H1 (cell line): ENCODE measurements around the gene TECR. TPM values are rescaled to one million over a fixed set of nuclear protein-coding genes. Genes with fewer than 3 reads are reported as not detected.

Source experiments
- CTCF ChIA-PET: fragments of 300-600 bp; sonication (Branson Sonifier 250); formaldehyde crosslinking; loops from one replicate; lab custom pipeline; 2021; ENCODE audit not compliant: partially characterized antibody; lab: Charles Lee
- POLR2A ChIA-PET: fragments of 300-600 bp; sonication (Branson Sonifier 250); formaldehyde crosslinking; loops from one replicate; lab custom pipeline; 2021; ENCODE audit warnings: inconsistent platforms; ENCODE audit not compliant: partially characterized antibody; lab: Charles Lee
- DNase-seq, 2 experiments: peaks; one replicate each; pipeline versions ENCODE4 v3.0.0 to v3.0.0-alpha.2; 2010 to 2022; ENCODE audit warnings: low spot score in 2 of 2, low read depth in 1 of 2, mixed read lengths in 1 of 2
- FAIRE-seq: peaks from 2 replicates; lab custom pipeline; 2011; peaks lifted over from hg19 to GRCh38; lab: Jason Lieb, UNC
- H2AFZ ChIP-seq: 2 replicates; pipeline ENCODE4 v1.8.1; 2012; ENCODE audit warnings: low read length, inconsistent platforms
- H2AK5ac ChIP-seq: 2 replicates; pipeline ENCODE4 v1.6.1; 2013; ENCODE audit warnings: low read depth, low read length
- H2BK120ac ChIP-seq: replicated peaks from 2 replicates; pipeline ENCODE3; 2013; ENCODE audit warnings: low read depth, low read length, inconsistent platforms
- H2BK12ac ChIP-seq: 2 replicates; pipeline ENCODE4 v1.6.1; 2013; ENCODE audit warnings: low read depth, low read length
- H2BK15ac ChIP-seq: 2 replicates; pipeline ENCODE4 v1.6.1; 2013; ENCODE audit warnings: low read length
- H2BK20ac ChIP-seq: 2 replicates; pipeline ENCODE4 v1.6.1; 2013; ENCODE audit warnings: low read length
- H2BK5ac ChIP-seq: 2 replicates; pipeline ENCODE4 v1.6.1; 2013; ENCODE audit warnings: low read depth, low read length
- H3K14ac ChIP-seq: 2 replicates; pipeline ENCODE4 v1.6.1; 2013; ENCODE audit warnings: inconsistent platforms; ENCODE audit not compliant: insufficient read length
- H3K18ac ChIP-seq: 2 replicates; pipeline ENCODE4 v1.6.1; 2013; ENCODE audit warnings: low read length; ENCODE audit errors: extremely low read depth
- H3K23ac ChIP-seq: 2 replicates; pipeline ENCODE4 v1.6.1; 2013; ENCODE audit warnings: inconsistent platforms; ENCODE audit not compliant: insufficient read length
- H3K23me2 ChIP-seq: 2 replicates; pipeline ENCODE4 v1.6.1; 2013; ENCODE audit warnings: low read depth, low read length
- H3K27ac ChIP-seq: 2 replicates; pipeline ENCODE4 v1.6.1; 2011; ENCODE audit warnings: low read depth, low read length, inconsistent platforms
- H3K27me3 ChIP-seq, 4 experiments: replicated peaks in 1 of 4; 1 replicate in 1 of 4; 2 replicates in 3 of 4; pipeline versions ENCODE4 v1.6.1 to v1.8.1; 2011 to 2013; ENCODE audit warnings: low read length in 3 of 4, mild to moderate bottlenecking in 3 of 4, inconsistent platforms in 2 of 4, mixed read lengths in 2 of 4, moderate library complexity in 1 of 4; ENCODE audit not compliant: control insufficient read depth in 3 of 4, insufficient read depth in 3 of 4; ENCODE audit errors: extremely low read depth in 1 of 4
- H3K36me3 ChIP-seq, 4 experiments: 2 replicates each; pipeline versions ENCODE4 v1.6.1 to v1.8.1; 2011 to 2013; ENCODE audit warnings: mild to moderate bottlenecking in 4 of 4, low read length in 3 of 4, moderate library complexity in 2 of 4, control low read depth in 1 of 4, inconsistent platforms in 1 of 4; ENCODE audit not compliant: insufficient read depth in 4 of 4, control insufficient read depth in 2 of 4
- H3K4ac ChIP-seq: replicated peaks from 2 replicates; pipeline ENCODE3; 2013; ENCODE audit warnings: low read length, low read depth, mixed read lengths, inconsistent platforms; ENCODE audit not compliant: insufficient read length
- H3K4me1 ChIP-seq, 4 experiments: replicated peaks in 1 of 4; 1 replicate in 1 of 4; 2 replicates in 3 of 4; pipeline versions ENCODE4 v1.6.1 to v1.8.1; 2011 to 2013; ENCODE audit warnings: low read length in 3 of 4, inconsistent platforms in 2 of 4, mixed read lengths in 1 of 4; ENCODE audit not compliant: insufficient read depth in 4 of 4, control insufficient read depth in 3 of 4
- H3K4me2 ChIP-seq, 2 experiments: 2 replicates each; pipeline versions ENCODE4 v1.6.1 to v1.8.1; 2011 to 2013; ENCODE audit warnings: low read depth in 2 of 2, low read length in 2 of 2, control low read depth in 1 of 2, inconsistent platforms in 1 of 2, mild to moderate bottlenecking in 1 of 2; ENCODE audit not compliant: insufficient read depth in 1 of 2
- H3K4me3 ChIP-seq, 4 experiments: fragments of 200-600, 300-600 bp in 1 of 4; sonication (generic), shearing (Covaris generic), sonication (Bioruptor Twin) in 1 of 4; 2 replicates each; pipeline versions ENCODE4 v1.5.1 to v1.8.1; 2011 to 2016; ENCODE audit warnings: low read length in 4 of 4, low read depth in 3 of 4, control low read depth in 2 of 4, inconsistent platforms in 2 of 4, mild to moderate bottlenecking in 2 of 4, mixed read lengths in 1 of 4, moderate library complexity in 1 of 4; ENCODE audit not compliant: insufficient read depth in 2 of 4; ENCODE audit errors: extremely low read depth in 1 of 4
- H3K56ac ChIP-seq: replicated peaks from 2 replicates; pipeline ENCODE3; 2013; ENCODE audit warnings: low read depth, mild to moderate bottlenecking, mixed read lengths, low read length, inconsistent platforms; ENCODE audit not compliant: insufficient read length
- H3K79me1 ChIP-seq: 2 replicates; pipeline ENCODE4 v1.6.1; 2013; ENCODE audit warnings: low read depth, low read length, control low read depth
- H3K79me2 ChIP-seq, 2 experiments: 2 replicates each; pipeline versions ENCODE4 v1.6.1 to v1.8.1; 2012 to 2013; ENCODE audit warnings: low read length in 2 of 2, mild to moderate bottlenecking in 2 of 2, inconsistent platforms in 1 of 2; ENCODE audit not compliant: insufficient read depth in 2 of 2, control insufficient read depth in 1 of 2
- H3K9ac ChIP-seq, 4 experiments: replicated peaks in 1 of 4; 1 replicate in 1 of 4; 2 replicates in 3 of 4; pipeline versions ENCODE4 v1.6.1 to v1.8.1; 2011 to 2013; ENCODE audit warnings: low read depth in 3 of 4, low read length in 3 of 4, control low read depth in 2 of 4, mild to moderate bottlenecking in 2 of 4, moderate library complexity in 2 of 4, inconsistent platforms in 1 of 4; ENCODE audit errors: extremely low read depth in 1 of 4
- H3K9me3 ChIP-seq, 2 experiments: 2 replicates each; pipeline versions ENCODE4 v1.6.1 to v1.8.1; 2012 to 2013; ENCODE audit warnings: mild to moderate bottlenecking in 2 of 2, moderate library complexity in 2 of 2, control low read depth in 1 of 2, inconsistent platforms in 1 of 2, low read depth in 1 of 2, low read length in 1 of 2, mixed read lengths in 1 of 2; ENCODE audit not compliant: insufficient read depth in 2 of 2
- H4K20me1 ChIP-seq, 2 experiments: replicated peaks in 1 of 2; 2 replicates each; pipeline versions ENCODE3 to v1.8.1; 2011 to 2013; ENCODE audit warnings: inconsistent platforms in 2 of 2, low read length in 2 of 2, mild to moderate bottlenecking in 1 of 2; ENCODE audit not compliant: insufficient read depth in 2 of 2, control insufficient read depth in 1 of 2
- H4K5ac ChIP-seq: 2 replicates; pipeline ENCODE4 v1.6.1; 2013; ENCODE audit warnings: low read length, low read depth, mixed read lengths, inconsistent platforms; ENCODE audit not compliant: insufficient read length
- H4K8ac ChIP-seq: 2 replicates; pipeline ENCODE4 v1.8.0; 2013; ENCODE audit warnings: mild to moderate bottlenecking, moderate library complexity, low read length, inconsistent platforms; ENCODE audit not compliant: insufficient read depth; ENCODE audit errors: extremely low read depth
- H4K91ac ChIP-seq: replicated peaks from 2 replicates; pipeline ENCODE3; 2013; ENCODE audit warnings: low read length, mixed read lengths, inconsistent platforms; ENCODE audit not compliant: insufficient read length
- CBX5 ChIP-seq: fragments of 300-800, 300-1000 bp; sonication (generic); IDR thresholded peaks from 2 replicates; pipeline ENCODE4 v1.7.1; 2016; ENCODE audit warnings: antibody characterized with exemption, low read length, low read depth
- CEBPB ChIP-seq: IDR thresholded peaks from 2 replicates; pipeline ENCODE4 v1.6.1; 2012; ENCODE audit warnings: low read depth, low read length
- CTCF ChIP-seq, 3 experiments: IDR thresholded peaks; 1 replicate in 2 of 3; 2 replicates in 1 of 3; pipeline versions ENCODE4 v1.5.1 to v1.6.1; 2011; ENCODE audit warnings: low read length in 3 of 3, mild to moderate bottlenecking in 3 of 3, inconsistent platforms in 2 of 3, low read depth in 1 of 3, moderate library complexity in 1 of 3; ENCODE audit not compliant: insufficient read depth in 1 of 3; ENCODE audit errors: control extremely low read depth in 1 of 3
- EP300 ChIP-seq, 2 experiments: IDR thresholded peaks; 1 replicate in 1 of 2; 2 replicates in 1 of 2; pipeline ENCODE4 v1.6.1; 2011 to 2012; ENCODE audit warnings: low read depth in 2 of 2, low read length in 2 of 2, mild to moderate bottlenecking in 2 of 2, borderline replicate concordance in 1 of 2, inconsistent platforms in 1 of 2, moderate library complexity in 1 of 2
- HDAC6 ChIP-seq: IDR thresholded peaks from one replicate; pipeline ENCODE4 v1.7.1; 2012; ENCODE audit warnings: low read depth, mild to moderate bottlenecking, inconsistent platforms, low read length, moderate library complexity
- MAX ChIP-seq: IDR thresholded peaks from 2 replicates; pipeline ENCODE4 v1.6.1; 2012; ENCODE audit warnings: inconsistent platforms
- SP1 ChIP-seq: IDR thresholded peaks from 2 replicates; pipeline ENCODE4 v1.6.1; 2011; ENCODE audit warnings: low read depth, low read length
- WGBS, 2 experiments: shearing (Covaris generic) in 1 of 2; methylation state at CpG; one replicate each; pipeline versions ENCODE4 v1.1.6 to v1.1.7; 2013 to 2015; ENCODE audit warnings: low lambda C conversion rate in 2 of 2, mixed read lengths in 2 of 2, inconsistent platforms in 1 of 2, low coverage in 1 of 2, missing lambda C conversion rate in 1 of 2; ENCODE audit not compliant: insufficient replicate concordance in 2 of 2, insufficient coverage in 1 of 2, insufficient read length in 1 of 2; ENCODE audit errors: extremely low coverage in 1 of 2, missing lambda C conversion rate in 1 of 2; 5-methylcytosine and 5-hydroxymethylcytosine counted together
- polyA plus RNA-seq, 7 experiments: library from polyadenylated mRNA; depleted of rRNA in 3 of 7; stranded (reverse) in 5 of 7; unstranded in 2 of 7; fragments of >200 nt in 5 of 7; fragments of 200-250 nt in 2 of 7; gene quantifications; 1 replicate in 5 of 7; 2 replicates in 1 of 7; 4 replicates in 1 of 7; pipeline versions ENCODE4 v1.2.1 to v1.2.3, GENCODE V29; 2011 to 2013; ENCODE audit warnings: missing spikeins in 2 of 7, mixed read lengths in 2 of 7
- total RNA-seq: library from RNA; stranded (reverse); fragmentation: NEBNext Ultra II Directional; extraction: Animal tissue kit (Norgen Biotek cat#: 25700); gene quantifications from 2 replicates; pipeline ENCODE4 v1.2.1, GENCODE V29; 2021

TECR gene
- total and polyA plus RNA-seq, 2 of the 8 experiments (the other 6 are each of a cell fraction or from before 2014, with no cell fraction given): 172 to 405 TPM

GRCh38 chr19:14496029-14496833 lies 33.2 kb upstream of the TECR start, which contains the start of gene GIPC1:
Gene GIPC1, minus strand, starts transcription at chr19:14496127. Its CDS starts 13,151 bp downstream, at chr19:14482976.
- H4K8ac ChIP-seq: peak within 1 kb of the TSS; percentile 29; the same call in 1 of the 2 replicates
- H2AK5ac ChIP-seq: peak within 1 kb of the TSS; percentile 1; the same call in 1 of the 2 replicates
- H3K9ac ChIP-seq: peak within 1 kb of the TSS; percentile 22 to 46 (median 38); a peak in 5 of 7 replicates
- no peak within 1 kb of the TSS for H3K18ac ChIP-seq
- peak within 1 kb of the TSS; percentile 42 for H4K91ac ChIP-seq
- ChIA-PET POLR2A (interaction anchor here (0.9 to 6.0 kb wide), 11 partner anchors 8 to 60 kb away, joined by 3 to 45 read pairs (median 5); partner anchors contain the start of gene DNAJB1), CTCF (interaction anchor here (0.6 to 3.8 kb wide), 9 partner anchors 8 to 463 kb away, joined by 3 to 24 read pairs (median 3); no protein-coding TSS in a partner anchor)
- H3K23ac ChIP-seq: no peak within 1 kb of the TSS
- H2BK120ac ChIP-seq: peak within 1 kb of the TSS; percentile 34
- peaks cover 0 to 10% of the 10 kb centered on the region in 2 experiments for H4K20me1 ChIP-seq
- H2AFZ ChIP-seq: no peak within 1 kb of the TSS
- no peaks in the 10 kb centered on the region for H3K27me3 ChIP-seq
- no peak within 1 kb of the TSS for H3K14ac ChIP-seq
- no peaks in the 10 kb centered on the region for H3K9me3 ChIP-seq
- peak; percentile 95 to 97 for DNase-seq
- H2BK12ac ChIP-seq: peak within 1 kb of the TSS; percentile 2
- H3K56ac ChIP-seq: peak within 1 kb of the TSS; percentile 24
- no peak within 1 kb of the TSS for H3K4ac ChIP-seq
- H3K79me2 ChIP-seq: peaks cover 0 to 11% of the 10 kb centered on the region in 2 experiments; a peak in 2 of 4 replicates
- H3K79me1 ChIP-seq: peaks cover 3% of the 10 kb centered on the region
- no peak within 1 kb of the TSS; the same call in 1 of the 2 replicates for H2BK20ac ChIP-seq
- H3K4me2 ChIP-seq: peak within 1 kb of the TSS; percentile 75 to 77
- H3K27ac ChIP-seq: peak within 1 kb of the TSS; percentile 37; the same call in 1 of the 2 replicates
- H2BK5ac ChIP-seq: no peak within 1 kb of the TSS; the same call in 1 of the 2 replicates
- peaks cover 0 to 13% (median 6%) of the 10 kb centered on the region in 4 experiments; a peak in 5 of 7 replicates for H3K4me1 ChIP-seq
- peak within 1 kb of the TSS; percentile 46 to 80 (median 69) for H3K4me3 ChIP-seq
- H2BK15ac ChIP-seq: peak within 1 kb of the TSS; percentile 85; the same call in 1 of the 2 replicates
- H3K23me2 ChIP-seq: peaks cover 7% of the 10 kb centered on the region; the same call in 1 of the 2 replicates
- H4K5ac ChIP-seq: peak within 1 kb of the TSS; percentile 19
- H3K36me3 ChIP-seq: no peaks in the 10 kb centered on the region; a peak in 2 of 8 replicates
- no peak for FAIRE-seq
- 19% methylated on average over 37 of the region's 71 CpGs; no CpG with 5 or more reads in 1 of the 2 experiments for WGBS, 2 experiments
- TF ChIP-seq MAX (peak; percentile 93), SP1 (peak; percentile 85), CTCF (IDR thresholded peaks at IDR 0.05; ENCODE audit: control extremely low read depth in 1 of 3, insufficient read depth in 1 of 3, low read depth in 1 of 3, low read length in 3 of 3) (no peak), CEBPB (no peak), HDAC6 (no peak), EP300 (IDR thresholded peaks at IDR 0.05; ENCODE audit: borderline replicate concordance in 1 of 2, low read depth in 2 of 2, low read length in 2 of 2) (peak in 1 of 2 experiments; percentile 100; a peak in 2 of 3 replicates), CBX5 (no peak)
